ENCODE results near the gene SMIM32.

GRCh38 chr5:136194576-136194975, 1.6 kb upstream of the SMIM32 start:
- no peak for TF ChIP-seq CTCF (IDR thresholded peaks at IDR 0.05 in 8 of 11, conservative IDR thresholded peaks at IDR 0.05 in 3 of 11)
- TF ChIP-seq POLR2AphosphoS5 (IDR thresholded peaks at IDR 0.05): no peak

Data from spleen (tissue), 7 donors.